H1 (cell line): Measurements from ENCODE around the gene GOLPH3L. TPM values are rescaled to one million over a fixed set of nuclear protein-coding genes. Genes with fewer than 3 reads are reported as not detected.

Source experiments
- CTCF ChIA-PET: fragments of 300-600 bp; sonication (Branson Sonifier 250); formaldehyde crosslinking; loops from one replicate; lab custom pipeline; 2021; ENCODE audit not compliant: partially characterized antibody; lab: Charles Lee
- POLR2A ChIA-PET: fragments of 300-600 bp; sonication (Branson Sonifier 250); formaldehyde crosslinking; loops from one replicate; lab custom pipeline; 2021; ENCODE audit warnings: inconsistent platforms; ENCODE audit not compliant: partially characterized antibody; lab: Charles Lee
- DNase-seq, 2 experiments: peaks; one replicate each; pipeline versions ENCODE4 v3.0.0 to v3.0.0-alpha.2; 2010 to 2022; ENCODE audit warnings: low spot score in 2 of 2, low read depth in 1 of 2, mixed read lengths in 1 of 2
- FAIRE-seq: peaks from 2 replicates; lab custom pipeline; 2011; peaks lifted over from hg19 to GRCh38; lab: Jason Lieb, UNC
- H2AFZ ChIP-seq: 2 replicates; pipeline ENCODE4 v1.8.1; 2012; ENCODE audit warnings: low read length, inconsistent platforms
- H2AK5ac ChIP-seq: 2 replicates; pipeline ENCODE4 v1.6.1; 2013; ENCODE audit warnings: low read depth, low read length
- H2BK120ac ChIP-seq: replicated peaks from 2 replicates; pipeline ENCODE3; 2013; ENCODE audit warnings: low read depth, low read length, inconsistent platforms
- H2BK12ac ChIP-seq: 2 replicates; pipeline ENCODE4 v1.6.1; 2013; ENCODE audit warnings: low read depth, low read length
- H2BK15ac ChIP-seq: 2 replicates; pipeline ENCODE4 v1.6.1; 2013; ENCODE audit warnings: low read length
- H2BK20ac ChIP-seq: 2 replicates; pipeline ENCODE4 v1.6.1; 2013; ENCODE audit warnings: low read length
- H2BK5ac ChIP-seq: 2 replicates; pipeline ENCODE4 v1.6.1; 2013; ENCODE audit warnings: low read depth, low read length
- H3K14ac ChIP-seq: 2 replicates; pipeline ENCODE4 v1.6.1; 2013; ENCODE audit warnings: inconsistent platforms; ENCODE audit not compliant: insufficient read length
- H3K18ac ChIP-seq: 2 replicates; pipeline ENCODE4 v1.6.1; 2013; ENCODE audit warnings: low read length; ENCODE audit errors: extremely low read depth
- H3K23ac ChIP-seq: 2 replicates; pipeline ENCODE4 v1.6.1; 2013; ENCODE audit warnings: inconsistent platforms; ENCODE audit not compliant: insufficient read length
- H3K23me2 ChIP-seq: 2 replicates; pipeline ENCODE4 v1.6.1; 2013; ENCODE audit warnings: low read depth, low read length
- H3K27ac ChIP-seq: 2 replicates; pipeline ENCODE4 v1.6.1; 2011; ENCODE audit warnings: low read depth, low read length, inconsistent platforms
- H3K27me3 ChIP-seq, 4 experiments: replicated peaks in 1 of 4; 1 replicate in 1 of 4; 2 replicates in 3 of 4; pipeline versions ENCODE4 v1.6.1 to v1.8.1; 2011 to 2013; ENCODE audit warnings: low read length in 3 of 4, mild to moderate bottlenecking in 3 of 4, inconsistent platforms in 2 of 4, mixed read lengths in 2 of 4, moderate library complexity in 1 of 4; ENCODE audit not compliant: control insufficient read depth in 3 of 4, insufficient read depth in 3 of 4; ENCODE audit errors: extremely low read depth in 1 of 4
- H3K36me3 ChIP-seq, 4 experiments: 2 replicates each; pipeline versions ENCODE4 v1.6.1 to v1.8.1; 2011 to 2013; ENCODE audit warnings: mild to moderate bottlenecking in 4 of 4, low read length in 3 of 4, moderate library complexity in 2 of 4, control low read depth in 1 of 4, inconsistent platforms in 1 of 4; ENCODE audit not compliant: insufficient read depth in 4 of 4, control insufficient read depth in 2 of 4
- H3K4ac ChIP-seq: replicated peaks from 2 replicates; pipeline ENCODE3; 2013; ENCODE audit warnings: low read length, low read depth, mixed read lengths, inconsistent platforms; ENCODE audit not compliant: insufficient read length
- H3K4me1 ChIP-seq, 4 experiments: replicated peaks in 1 of 4; 1 replicate in 1 of 4; 2 replicates in 3 of 4; pipeline versions ENCODE4 v1.6.1 to v1.8.1; 2011 to 2013; ENCODE audit warnings: low read length in 3 of 4, inconsistent platforms in 2 of 4, mixed read lengths in 1 of 4; ENCODE audit not compliant: insufficient read depth in 4 of 4, control insufficient read depth in 3 of 4
- H3K4me2 ChIP-seq, 2 experiments: 2 replicates each; pipeline versions ENCODE4 v1.6.1 to v1.8.1; 2011 to 2013; ENCODE audit warnings: low read depth in 2 of 2, low read length in 2 of 2, control low read depth in 1 of 2, inconsistent platforms in 1 of 2, mild to moderate bottlenecking in 1 of 2; ENCODE audit not compliant: insufficient read depth in 1 of 2
- H3K4me3 ChIP-seq, 4 experiments: fragments of 200-600, 300-600 bp in 1 of 4; sonication (generic), shearing (Covaris generic), sonication (Bioruptor Twin) in 1 of 4; 2 replicates each; pipeline versions ENCODE4 v1.5.1 to v1.8.1; 2011 to 2016; ENCODE audit warnings: low read length in 4 of 4, low read depth in 3 of 4, control low read depth in 2 of 4, inconsistent platforms in 2 of 4, mild to moderate bottlenecking in 2 of 4, mixed read lengths in 1 of 4, moderate library complexity in 1 of 4; ENCODE audit not compliant: insufficient read depth in 2 of 4; ENCODE audit errors: extremely low read depth in 1 of 4
- H3K56ac ChIP-seq: replicated peaks from 2 replicates; pipeline ENCODE3; 2013; ENCODE audit warnings: low read depth, mild to moderate bottlenecking, mixed read lengths, low read length, inconsistent platforms; ENCODE audit not compliant: insufficient read length
- H3K79me1 ChIP-seq: 2 replicates; pipeline ENCODE4 v1.6.1; 2013; ENCODE audit warnings: low read depth, low read length, control low read depth
- H3K79me2 ChIP-seq, 2 experiments: 2 replicates each; pipeline versions ENCODE4 v1.6.1 to v1.8.1; 2012 to 2013; ENCODE audit warnings: low read length in 2 of 2, mild to moderate bottlenecking in 2 of 2, inconsistent platforms in 1 of 2; ENCODE audit not compliant: insufficient read depth in 2 of 2, control insufficient read depth in 1 of 2
- H3K9ac ChIP-seq, 4 experiments: replicated peaks in 1 of 4; 1 replicate in 1 of 4; 2 replicates in 3 of 4; pipeline versions ENCODE4 v1.6.1 to v1.8.1; 2011 to 2013; ENCODE audit warnings: low read depth in 3 of 4, low read length in 3 of 4, control low read depth in 2 of 4, mild to moderate bottlenecking in 2 of 4, moderate library complexity in 2 of 4, inconsistent platforms in 1 of 4; ENCODE audit errors: extremely low read depth in 1 of 4
- H3K9me3 ChIP-seq, 2 experiments: 2 replicates each; pipeline versions ENCODE4 v1.6.1 to v1.8.1; 2012 to 2013; ENCODE audit warnings: mild to moderate bottlenecking in 2 of 2, moderate library complexity in 2 of 2, control low read depth in 1 of 2, inconsistent platforms in 1 of 2, low read depth in 1 of 2, low read length in 1 of 2, mixed read lengths in 1 of 2; ENCODE audit not compliant: insufficient read depth in 2 of 2
- H4K20me1 ChIP-seq, 2 experiments: replicated peaks in 1 of 2; 2 replicates each; pipeline versions ENCODE3 to v1.8.1; 2011 to 2013; ENCODE audit warnings: inconsistent platforms in 2 of 2, low read length in 2 of 2, mild to moderate bottlenecking in 1 of 2; ENCODE audit not compliant: insufficient read depth in 2 of 2, control insufficient read depth in 1 of 2
- H4K5ac ChIP-seq: 2 replicates; pipeline ENCODE4 v1.6.1; 2013; ENCODE audit warnings: low read length, low read depth, mixed read lengths, inconsistent platforms; ENCODE audit not compliant: insufficient read length
- H4K8ac ChIP-seq: 2 replicates; pipeline ENCODE4 v1.8.0; 2013; ENCODE audit warnings: mild to moderate bottlenecking, moderate library complexity, low read length, inconsistent platforms; ENCODE audit not compliant: insufficient read depth; ENCODE audit errors: extremely low read depth
- H4K91ac ChIP-seq: replicated peaks from 2 replicates; pipeline ENCODE3; 2013; ENCODE audit warnings: low read length, mixed read lengths, inconsistent platforms; ENCODE audit not compliant: insufficient read length
- ASH2L ChIP-seq: fragments of 200-600, 300-600 bp; sonication (generic); IDR thresholded peaks from one replicate; pipeline ENCODE4 v1.7.1; 2017; ENCODE audit warnings: low read length
- BACH1 ChIP-seq: IDR thresholded peaks from 2 replicates; pipeline ENCODE4 v1.6.1; 2012; ENCODE audit warnings: low read length, improper control_type of control experiment
- BRCA1 ChIP-seq: IDR thresholded peaks from 2 replicates; pipeline ENCODE4 v1.6.1; 2012; ENCODE audit warnings: low read depth, low read length, improper control_type of control experiment
- CEBPB ChIP-seq: IDR thresholded peaks from 2 replicates; pipeline ENCODE4 v1.6.1; 2012; ENCODE audit warnings: low read depth, low read length
- GABPA ChIP-seq: IDR thresholded peaks from 2 replicates; pipeline ENCODE4 v1.6.1; 2011; ENCODE audit warnings: mild to moderate bottlenecking, low read length, moderate library complexity, borderline replicate concordance; ENCODE audit not compliant: insufficient read depth
- NANOG ChIP-seq: IDR thresholded peaks from 2 replicates; pipeline ENCODE4 v1.6.1; 2011; ENCODE audit warnings: low read length, low read depth, mild to moderate bottlenecking, inconsistent platforms; ENCODE audit not compliant: insufficient read depth, poor library complexity, severe bottlenecking
- WGBS, 2 experiments: shearing (Covaris generic) in 1 of 2; methylation state at CpG; one replicate each; pipeline versions ENCODE4 v1.1.6 to v1.1.7; 2013 to 2015; ENCODE audit warnings: low lambda C conversion rate in 2 of 2, mixed read lengths in 2 of 2, inconsistent platforms in 1 of 2, low coverage in 1 of 2, missing lambda C conversion rate in 1 of 2; ENCODE audit not compliant: insufficient replicate concordance in 2 of 2, insufficient coverage in 1 of 2, insufficient read length in 1 of 2; ENCODE audit errors: extremely low coverage in 1 of 2, missing lambda C conversion rate in 1 of 2; 5-methylcytosine and 5-hydroxymethylcytosine counted together
- polyA plus RNA-seq, 7 experiments: library from polyadenylated mRNA; depleted of rRNA in 3 of 7; stranded (reverse) in 5 of 7; unstranded in 2 of 7; fragments of >200 nt in 5 of 7; fragments of 200-250 nt in 2 of 7; gene quantifications; 1 replicate in 5 of 7; 2 replicates in 1 of 7; 4 replicates in 1 of 7; pipeline versions ENCODE4 v1.2.1 to v1.2.3, GENCODE V29; 2011 to 2013; ENCODE audit warnings: missing spikeins in 2 of 7, mixed read lengths in 2 of 7
- total RNA-seq: library from RNA; stranded (reverse); fragmentation: NEBNext Ultra II Directional; extraction: Animal tissue kit (Norgen Biotek cat#: 25700); gene quantifications from 2 replicates; pipeline ENCODE4 v1.2.1, GENCODE V29; 2021

GOLPH3L gene
- total and polyA plus RNA-seq, 2 of the 8 experiments (the other 6 are each of a cell fraction or from before 2014, with no cell fraction given) = 13.3 to 40.8 TPM

DNA sequence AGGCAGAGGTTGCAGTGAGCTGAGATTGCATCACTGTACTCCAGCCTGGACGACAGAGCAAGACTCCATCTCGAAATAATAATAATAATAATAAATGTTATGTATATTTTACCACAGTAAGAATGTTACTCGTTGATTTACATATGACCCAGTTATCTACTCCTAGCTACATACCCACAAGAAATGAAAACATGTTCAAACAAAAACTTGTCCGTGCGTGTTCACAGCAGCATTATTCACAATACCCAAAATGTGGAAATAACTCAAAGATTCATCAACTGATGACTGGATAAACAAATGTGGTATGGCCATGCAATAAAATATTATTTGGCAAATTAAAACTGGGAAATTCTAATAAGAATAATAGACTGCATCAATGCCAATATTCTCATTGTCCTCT, 35.8 kb downstream of the GOLPH3L start:
- Histone ChIP-seq H4K20me1 (no peaks in the 10 kb centered on the region), H4K91ac (no peak overlapping the region), H3K23me2 (no peaks in the 10 kb centered on the region), H4K8ac (no peak overlapping the region), H3K56ac (no peak overlapping the region), H3K27ac (no peak overlapping the region), H3K36me3 (peaks cover 0 to 30% (median 11%) of the 10 kb centered on the region in 4 experiments; a peak in 5 of 8 replicates), H2AFZ (no peak overlapping the region), H2AK5ac (no peak overlapping the region), H3K4me2 (no peak overlapping the region), H2BK12ac (no peak overlapping the region), H3K79me1 (no peaks in the 10 kb centered on the region), H2BK20ac (no peak overlapping the region), H3K14ac (no peak overlapping the region), H3K4me1 (no peaks in the 10 kb centered on the region), H3K4ac (no peak overlapping the region), H3K9me3 (no peaks in the 10 kb centered on the region), H2BK15ac (no peak overlapping the region), H3K79me2 (no peaks in the 10 kb centered on the region), H3K4me3 (no peak overlapping the region), H3K18ac (no peak overlapping the region), H3K23ac (no peak overlapping the region), H3K27me3 (no peaks in the 10 kb centered on the region), H2BK120ac (no peak overlapping the region), H4K5ac (no peak overlapping the region), H2BK5ac (no peak overlapping the region), H3K9ac (no peak overlapping the region)
- WGBS, 2 experiments = 95% methylated on average over 5 of the region's 5 CpGs; no CpG with 5 or more reads in 1 of the 2 experiments
- ChIA-PET CTCF (interaction anchor here (1.5 kb wide), 1 partner anchor 11 kb away, joined by 3 read pairs; no protein-coding TSS in a partner anchor), POLR2A (interaction anchor here (1.1 to 1.2 kb wide), 2 partner anchors 10 to 82 kb away, joined by 3 read pairs; partner anchors contain the start of gene MCL1)
- DNase-seq (no peak), FAIRE-seq (no peak)
- no peak for TF ChIP-seq NANOG
- no peak for TF ChIP-seq GABPA
- no peak for TF ChIP-seq BRCA1
- TF ChIP-seq CEBPB = no peak
- TF ChIP-seq BACH1 = no peak
- TF ChIP-seq ASH2L = no peak
